HUES64 (cell line): ENCODE data around the gene RCL1.
"Not testable (repeated sequence)": the region's sequence is repeated elsewhere in the genome, so short reads cannot be mapped to it uniquely, and the experiment has no call there.

Experiments
- H3K27ac ChIP-seq: 2 replicates; pipeline ENCODE4 v1.7.0; 2013; ENCODE audit warnings: low read depth, low read length, inconsistent platforms
- H3K27me3 ChIP-seq: 2 replicates; pipeline ENCODE4 v1.6.1; 2013; ENCODE audit warnings: mild to moderate bottlenecking, low read length; ENCODE audit not compliant: insufficient read depth
- H3K36me3 ChIP-seq: 2 replicates; pipeline ENCODE4 v1.6.1; 2013; ENCODE audit warnings: mild to moderate bottlenecking, low read length; ENCODE audit not compliant: insufficient read depth
- H3K4me1 ChIP-seq: 2 replicates; pipeline ENCODE4 v1.6.1; 2013; ENCODE audit warnings: mild to moderate bottlenecking, low read length, moderate library complexity; ENCODE audit not compliant: insufficient read depth
- H3K4me3 ChIP-seq: 2 replicates; pipeline ENCODE4 v1.5.1; 2013; ENCODE audit warnings: mild to moderate bottlenecking, low read length, moderate library complexity
- H3K9ac ChIP-seq: 2 replicates; pipeline ENCODE4 v1.6.1; 2013; ENCODE audit warnings: mild to moderate bottlenecking, low read depth, low read length
- H3K9me3 ChIP-seq: 2 replicates; pipeline ENCODE4 v1.6.1; 2013; ENCODE audit warnings: low read depth, low read length; ENCODE audit not compliant: insufficient read depth
- WGBS: fragments of 150-250, 120-280 bp; methylation state at CpG from one replicate; pipeline ENCODE4 v1.1.7; 2013; ENCODE audit warnings: missing lambda C conversion rate; 5-methylcytosine and 5-hydroxymethylcytosine counted together

RCL1 gene

DNA sequence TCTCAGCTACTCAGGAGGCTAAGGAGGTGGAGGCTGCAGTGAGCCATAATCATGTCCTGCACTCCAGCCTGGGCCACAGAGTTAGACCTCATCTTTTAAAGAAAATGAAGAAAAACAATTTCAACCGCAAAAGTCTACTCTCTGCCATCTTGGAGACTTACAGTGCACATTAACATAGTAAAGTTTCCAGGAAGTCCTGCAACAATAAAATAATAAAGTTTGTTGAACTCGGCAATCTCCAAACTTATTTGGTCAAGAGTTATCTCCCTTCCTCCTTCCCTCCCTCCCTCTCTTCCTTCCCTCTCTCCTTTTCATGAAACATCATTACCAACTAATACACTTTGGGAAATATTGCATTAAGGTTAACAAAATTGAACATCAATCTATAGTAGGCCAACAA, 98.2 kb downstream of the RCL1 start:
- H3K4me3 ChIP-seq: no peak overlapping the region
- no peak overlapping the region for H3K27ac ChIP-seq
- no peaks in the 10 kb centered on the region for H3K9me3 ChIP-seq
- peaks cover 13% of the 10 kb centered on the region; the same call in 1 of the 2 replicates for H3K4me1 ChIP-seq
- no peaks in the 10 kb centered on the region for H3K27me3 ChIP-seq
- no peak overlapping the region for H3K9ac ChIP-seq
- H3K36me3 ChIP-seq: no peaks in the 10 kb centered on the region
- WGBS: 50% methylated on average over 2 of the region's 2 CpGs

DNA sequence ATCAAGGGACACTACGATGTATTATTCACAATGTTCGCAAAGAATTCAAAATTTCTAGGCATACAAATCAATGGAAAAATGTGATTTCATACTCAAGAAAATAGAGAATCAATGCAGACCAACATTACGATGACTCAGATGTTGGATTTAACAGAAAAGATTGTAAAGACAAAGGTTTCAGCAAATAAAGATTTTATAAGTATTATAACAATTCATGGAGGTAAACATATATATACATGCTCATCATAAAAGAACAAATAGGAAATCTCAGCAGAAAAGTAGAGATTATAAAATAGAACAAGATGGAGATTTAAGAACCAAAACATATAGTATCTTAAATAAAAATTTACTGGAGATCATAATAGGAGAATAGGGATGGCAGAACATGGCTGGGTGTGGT, 98.9 kb downstream of the RCL1 start:
- 95% methylated on average over 2 of the region's 3 CpGs for WGBS
- H3K27ac ChIP-seq: no peak overlapping the region
- no peak overlapping the region for H3K4me3 ChIP-seq
- no peaks in the 10 kb centered on the region for H3K9me3 ChIP-seq
- H3K9ac ChIP-seq: no peak overlapping the region
- no peaks in the 10 kb centered on the region for H3K27me3 ChIP-seq
- H3K4me1 ChIP-seq: peaks cover 10% of the 10 kb centered on the region; the same call in 1 of the 2 replicates
- H3K36me3 ChIP-seq: no peaks in the 10 kb centered on the region

DNA sequence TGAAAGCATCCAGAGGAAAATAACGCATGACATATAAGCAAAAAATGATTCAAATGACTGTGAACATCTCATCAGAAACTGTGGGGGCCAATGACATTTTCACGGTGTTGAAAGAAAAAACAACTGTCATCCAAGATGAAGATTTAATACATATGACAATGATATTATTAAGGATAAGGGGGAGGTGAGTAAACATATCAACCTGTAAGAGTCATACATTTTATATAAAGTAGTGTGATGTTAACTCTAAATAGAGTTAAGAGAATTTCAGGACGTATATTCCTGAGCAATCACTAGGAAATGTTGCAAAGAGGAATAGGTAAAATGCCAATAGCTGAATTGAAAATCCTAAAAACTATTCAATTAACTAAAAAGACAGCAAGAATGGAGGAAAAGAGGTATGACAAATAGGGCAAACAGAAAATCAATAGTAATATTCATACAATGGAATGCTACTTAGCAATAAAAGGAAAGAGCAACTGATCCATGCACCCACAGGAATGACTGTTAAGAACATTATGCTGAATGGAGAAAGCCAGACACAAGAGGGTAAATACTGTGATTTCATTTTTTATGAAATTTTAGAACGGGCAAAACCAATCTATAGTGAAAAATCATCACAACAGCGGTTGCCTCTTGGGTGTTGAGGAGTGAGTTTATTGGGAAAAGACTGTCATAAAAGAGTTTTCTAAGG, 99.9 kb downstream of the RCL1 start:
- no peak overlapping the region for H3K27ac ChIP-seq
- 100% methylated on average over 5 of the region's 5 CpGs for WGBS
- peaks cover under 1% of the 10 kb centered on the region; the same call in 1 of the 2 replicates for H3K4me1 ChIP-seq
- H3K27me3 ChIP-seq: no peaks in the 10 kb centered on the region
- H3K4me3 ChIP-seq: no peak overlapping the region
- no peaks in the 10 kb centered on the region for H3K36me3 ChIP-seq
- H3K9me3 ChIP-seq: no peaks in the 10 kb centered on the region
- H3K9ac ChIP-seq: no peak overlapping the region

DNA sequence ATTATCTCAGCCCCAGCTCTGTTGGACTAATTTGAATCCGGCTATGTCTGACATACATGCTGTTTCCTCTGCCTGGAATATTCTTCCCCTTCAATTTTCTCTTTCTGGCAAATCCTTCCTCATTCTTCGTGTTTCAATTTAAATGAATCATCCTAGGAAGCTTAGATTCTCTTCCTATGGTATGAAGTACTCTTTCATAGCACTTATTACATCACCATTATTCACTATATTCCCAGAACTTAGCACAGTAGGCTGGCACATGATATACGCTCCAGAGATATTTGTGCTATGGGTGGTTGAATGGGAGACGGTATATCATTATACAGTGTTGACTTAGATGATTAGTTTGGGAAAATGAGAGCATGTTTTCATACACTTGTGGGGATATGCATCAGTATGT, 101.3 kb downstream of the RCL1 start:
- Histone ChIP-seq H3K4me1 (no peaks in the 10 kb centered on the region), H3K9ac (no peak overlapping the region), H3K27ac (no peak overlapping the region), H3K36me3 (no peaks in the 10 kb centered on the region), H3K9me3 (no peaks in the 10 kb centered on the region), H3K27me3 (no peaks in the 10 kb centered on the region), H3K4me3 (no peak overlapping the region)
- WGBS: 92% methylated on average over 4 of the region's 4 CpGs

DNA sequence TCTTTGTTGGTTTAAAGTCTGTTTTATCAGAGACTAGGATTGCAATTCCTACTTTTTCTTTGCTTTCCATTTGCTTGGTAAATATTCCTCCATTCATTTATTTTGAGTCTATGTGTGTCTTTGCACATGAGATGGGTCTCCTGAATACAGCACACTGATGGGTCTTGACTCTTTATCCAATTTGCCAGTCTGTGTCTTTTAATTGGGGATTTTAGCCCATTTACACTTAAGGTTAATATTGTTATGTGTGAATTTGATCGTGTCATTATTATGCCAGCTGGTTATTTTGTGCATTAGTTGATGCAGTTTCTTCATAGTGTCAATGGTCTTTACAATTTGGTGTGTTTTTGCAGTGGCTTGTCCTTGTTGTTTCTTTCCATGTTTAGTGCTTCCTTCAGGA, 107.1 kb downstream of the RCL1 start:
- H3K9me3 ChIP-seq, H3K4me3 ChIP-seq, H3K36me3 ChIP-seq, H3K4me1 ChIP-seq, H3K27me3 ChIP-seq, H3K27ac ChIP-seq, H3K9ac ChIP-seq: not testable (repeated sequence)
- 95% methylated on average over 1 of the region's 1 CpG for WGBS

DNA sequence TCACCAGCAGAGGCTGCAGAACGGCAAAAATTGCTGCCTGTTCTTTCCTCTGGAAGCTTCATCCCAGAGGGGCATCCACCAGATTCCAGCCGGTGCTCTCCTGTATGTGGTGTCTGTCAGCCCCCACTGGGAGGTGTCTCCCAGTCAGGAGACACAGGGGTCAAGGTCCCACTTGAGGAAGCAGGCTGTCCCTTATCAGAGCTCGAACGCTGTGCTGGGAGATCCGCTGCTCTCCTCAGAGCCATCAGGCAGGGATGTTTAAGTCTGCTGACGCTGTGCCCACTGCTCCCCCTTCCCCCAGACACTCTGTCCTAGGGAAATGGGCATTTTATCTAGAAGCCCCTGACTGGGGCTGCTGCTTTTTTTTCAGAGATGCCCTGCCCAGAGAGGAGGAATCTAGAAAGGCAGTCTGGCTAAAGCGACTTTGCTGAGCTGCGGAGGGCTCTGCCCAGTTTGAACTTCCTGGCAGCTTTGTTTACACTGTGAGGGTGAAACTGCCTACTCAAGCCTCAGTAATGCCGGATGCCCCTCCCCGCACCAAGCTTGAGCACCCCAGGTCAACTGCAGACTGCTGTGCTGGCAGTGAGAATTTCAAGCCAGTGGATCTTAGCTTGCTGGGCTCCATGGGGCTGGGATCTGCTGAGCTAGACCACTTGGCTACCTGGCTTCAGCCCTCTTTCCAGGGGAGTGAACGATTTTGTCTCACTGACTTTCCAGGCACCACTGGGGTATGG, 108.8 kb downstream of the RCL1 start:
- not testable (repeated sequence) for H3K27me3 ChIP-seq, H3K4me1 ChIP-seq, H3K4me3 ChIP-seq, H3K27ac ChIP-seq, H3K9ac ChIP-seq, H3K9me3 ChIP-seq, H3K36me3 ChIP-seq
- WGBS: 51% methylated on average over 11 of the region's 11 CpGs

DNA sequence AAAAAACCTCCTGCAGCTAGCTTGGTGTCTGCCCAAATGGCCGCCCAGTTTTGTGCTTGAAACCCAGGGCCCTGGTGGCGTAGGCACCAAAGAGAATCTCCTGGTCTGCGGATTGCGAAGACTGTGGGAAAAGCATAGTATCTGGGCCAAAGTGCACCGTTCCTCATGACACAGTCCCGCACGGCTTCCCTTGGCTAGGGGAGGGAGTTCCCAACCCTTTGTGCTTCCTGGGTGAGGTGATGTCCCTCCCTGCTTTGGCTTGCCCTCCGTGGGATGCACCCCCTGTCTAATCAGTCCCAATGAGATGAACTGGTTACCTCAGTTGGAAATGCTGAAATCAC, 109.4 kb downstream of the RCL1 start:
- no peak overlapping the region for H3K4me3 ChIP-seq
- H3K36me3 ChIP-seq: no peaks in the 10 kb centered on the region
- no peaks in the 10 kb centered on the region for H3K27me3 ChIP-seq
- no peaks in the 10 kb centered on the region for H3K9me3 ChIP-seq
- WGBS: 85% methylated on average over 8 of the region's 8 CpGs
- no peak overlapping the region for H3K27ac ChIP-seq
- H3K9ac ChIP-seq: no peak overlapping the region
- 0 out of 2 replicates have a peak, but pooled peaks cover 6% of the 10 kb centered on the region for H3K4me1 ChIP-seq

DNA sequence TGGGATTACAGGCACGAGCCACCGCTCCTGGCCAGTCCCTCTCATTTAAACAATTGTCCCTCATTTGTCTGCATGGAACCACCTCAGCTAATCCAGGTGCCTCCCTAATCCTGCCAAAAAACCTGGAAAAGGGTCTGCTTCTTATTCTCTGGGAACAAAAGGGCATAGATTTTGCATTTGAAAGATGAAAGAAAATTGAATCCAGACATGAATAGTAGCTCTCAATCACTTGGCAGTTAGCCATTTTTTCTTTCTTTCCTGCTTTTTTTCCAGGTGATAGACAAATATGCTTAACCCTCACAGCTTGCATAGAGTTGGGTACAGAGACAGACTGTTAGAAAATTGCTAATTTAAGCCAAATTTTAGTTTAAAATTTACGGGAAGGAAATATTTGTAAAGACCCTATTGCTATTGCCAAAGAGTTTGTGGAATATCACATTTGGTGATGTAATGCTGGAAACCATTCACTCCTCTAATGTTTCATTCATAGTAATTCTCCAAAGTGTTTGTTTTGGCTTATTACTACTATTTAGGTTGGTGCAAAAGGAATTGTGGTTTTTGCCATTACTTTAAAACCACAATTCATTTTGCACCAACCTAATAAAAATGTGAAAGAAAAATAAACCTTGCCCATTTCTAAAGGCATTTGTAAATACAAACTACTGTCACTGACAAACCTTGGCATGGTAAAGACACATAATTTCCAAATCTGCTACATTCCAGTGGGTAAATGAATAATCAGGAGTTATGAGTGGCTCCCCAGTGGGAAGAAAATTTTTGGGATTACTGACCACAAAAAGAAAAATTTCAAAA, 111.8 kb downstream of the RCL1 start:
- WGBS: 94% methylated on average over 3 of the region's 3 CpGs
- Histone ChIP-seq H3K4me1 (0 out of 2 replicates have a peak, but pooled peaks cover 6% of the 10 kb centered on the region), H3K9ac (no peak overlapping the region), H3K27me3 (no peaks in the 10 kb centered on the region), H3K4me3 (no peak overlapping the region), H3K36me3 (no peaks in the 10 kb centered on the region), H3K27ac (no peak overlapping the region), H3K9me3 (no peaks in the 10 kb centered on the region)

DNA sequence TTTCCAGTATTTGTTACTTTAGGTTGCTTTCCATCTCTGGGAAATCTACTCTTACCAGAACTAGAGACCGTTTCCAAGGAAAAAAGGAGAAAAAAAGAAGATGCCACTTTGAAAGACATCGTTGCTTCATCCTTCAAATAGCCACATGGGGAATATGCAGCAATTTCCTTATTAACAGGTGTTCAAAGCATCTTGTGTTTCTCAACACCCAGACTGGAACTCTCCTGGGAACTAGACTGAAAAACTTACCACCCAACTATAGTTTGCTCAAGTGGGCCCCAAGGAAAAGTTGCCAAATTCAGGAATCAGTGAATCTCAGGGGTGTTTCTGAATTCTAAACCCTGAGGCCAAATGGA, 112.4 kb downstream of the RCL1 start:
- Histone ChIP-seq H3K9ac (no peak overlapping the region), H3K27me3 (no peaks in the 10 kb centered on the region), H3K36me3 (no peaks in the 10 kb centered on the region), H3K4me3 (no peak overlapping the region), H3K4me1 (0 out of 2 replicates have a peak, but pooled peaks cover 6% of the 10 kb centered on the region), H3K27ac (no peak overlapping the region), H3K9me3 (no peaks in the 10 kb centered on the region)
- 95% methylated on average over 2 of the region's 2 CpGs for WGBS
